Loucy (cell line): ENCODE data around the gene PRR36.

Experiments used
- H2AFZ ChIP-seq: fragments of 200-600 bp; sonication (generic); 2 replicates; pipeline ENCODE4 v1.6.0; 2016; ENCODE audit warnings: antibody characterized with exemption, mild to moderate bottlenecking, low read length, moderate library complexity
- H3F3A ChIP-seq: fragments of 200-600 bp; 2 replicates; pipeline ENCODE4 v1.6.0; 2016; ENCODE audit warnings: antibody characterized with exemption, low read depth, mild to moderate bottlenecking
- H3K27me3 ChIP-seq: fragments of 200-600 bp; sonication (generic); 2 replicates; pipeline ENCODE4 v1.6.1; 2014; ENCODE audit warnings: low read length, mild to moderate bottlenecking; ENCODE audit not compliant: insufficient read depth, poor library complexity, severe bottlenecking
- H3K36me3 ChIP-seq: fragments of 200-600 bp; sonication (generic); 2 replicates; pipeline ENCODE4 v1.6.1; 2016; ENCODE audit warnings: low read length; ENCODE audit not compliant: insufficient read depth
- H3K4me1 ChIP-seq: fragments of 200-600 bp; sonication (generic); 2 replicates; pipeline ENCODE4 v1.5.1; 2014; ENCODE audit warnings: low read length, mild to moderate bottlenecking; ENCODE audit not compliant: insufficient read depth, poor library complexity, severe bottlenecking
- H3K4me2 ChIP-seq: fragments of 200-600 bp; sonication (generic); 2 replicates; pipeline ENCODE4 v1.6.0; 2014; ENCODE audit warnings: antibody characterized with exemption, low read length, low read depth, mild to moderate bottlenecking; ENCODE audit not compliant: poor library complexity, severe bottlenecking
- H3K4me3 ChIP-seq: fragments of 200-600 bp; sonication (generic); 2 replicates; pipeline ENCODE4 v1.5.1; 2014; ENCODE audit warnings: low read length, mild to moderate bottlenecking, mixed read lengths; ENCODE audit not compliant: poor library complexity, severe bottlenecking
- H3K79me2 ChIP-seq: fragments of 200-600 bp; sonication (generic); 2 replicates; pipeline ENCODE4 v1.6.1; 2014; ENCODE audit warnings: low read length; ENCODE audit not compliant: insufficient read depth
- H3K9ac ChIP-seq: fragments of 200-600 bp; sonication (generic); 2 replicates; pipeline ENCODE4 v1.6.0; 2014; ENCODE audit warnings: mild to moderate bottlenecking, low read depth, low read length, moderate library complexity; ENCODE audit not compliant: poor library complexity, severe bottlenecking
- H3K9me2 ChIP-seq: fragments of 200-600 bp; sonication (generic); replicated peaks from 2 replicates; pipeline ENCODE4 v1.6.1; 2016; ENCODE audit warnings: low read depth, low read length, mixed read lengths
- H3K9me3 ChIP-seq: fragments of 200-600 bp; sonication (generic); 2 replicates; pipeline ENCODE4 v1.6.1; 2014; ENCODE audit warnings: mild to moderate bottlenecking, antibody characterized with exemption, low read length, low read depth; ENCODE audit not compliant: insufficient read depth
- H4K20me1 ChIP-seq: fragments of 200-600 bp; sonication (generic); 2 replicates; pipeline ENCODE4 v1.6.0; 2014; ENCODE audit warnings: antibody characterized with exemption, low read length, mild to moderate bottlenecking; ENCODE audit not compliant: insufficient read depth, poor library complexity, severe bottlenecking
- CTCF ChIP-seq: fragments of 200-600 bp; sonication (generic); conservative IDR thresholded peaks from 2 replicates; pipeline ENCODE4 v1.5.1; 2014; ENCODE audit warnings: mild to moderate bottlenecking, antibody characterized with exemption, low read length
- EZH2phosphoT487 ChIP-seq: fragments of 200-600 bp; IDR thresholded peaks from 2 replicates; pipeline ENCODE4 v1.6.1; 2018; ENCODE audit warnings: antibody characterized with exemption, mild to moderate bottlenecking, moderate library complexity, borderline replicate concordance

Gene PRR36

GRCh38 chr19:7847664-7848063, 26.5 kb downstream of the PRR36 start:
- H3K27me3 ChIP-seq = no peaks in the 10 kb centered on the region
- H3K9ac ChIP-seq = no peak overlapping the region
- no peaks in the 10 kb centered on the region for H4K20me1 ChIP-seq
- H3K4me1 ChIP-seq = no peaks in the 10 kb centered on the region
- H3K9me2 ChIP-seq = no peaks in the 10 kb centered on the region
- no peaks in the 10 kb centered on the region for H3K9me3 ChIP-seq
- TF ChIP-seq CTCF = no peak
- no peak for TF ChIP-seq EZH2phosphoT487
- no peak overlapping the region for H3K4me3 ChIP-seq
- no peak overlapping the region for H2AFZ ChIP-seq
- H3K79me2 ChIP-seq = no peaks in the 10 kb centered on the region
- H3K36me3 ChIP-seq = no peaks in the 10 kb centered on the region
- no peaks in the 10 kb centered on the region for H3F3A ChIP-seq
- no peak overlapping the region for H3K4me2 ChIP-seq

- TF ChIP-seq CTCF (no peak), EZH2phosphoT487 (no peak)
- no peaks in the 10 kb centered on the region for H3K9me3 ChIP-seq
- no peak overlapping the region for H2AFZ ChIP-seq
- no peaks in the 10 kb centered on the region for H3K9me2 ChIP-seq
- H3K4me3 ChIP-seq = no peak overlapping the region
- H3K27me3 ChIP-seq = no peaks in the 10 kb centered on the region
- no peak overlapping the region for H3K9ac ChIP-seq
- H3K79me2 ChIP-seq = no peaks in the 10 kb centered on the region
- H3K36me3 ChIP-seq = no peaks in the 10 kb centered on the region
- no peaks in the 10 kb centered on the region for H3F3A ChIP-seq
- H3K4me1 ChIP-seq = no peaks in the 10 kb centered on the region
- no peaks in the 10 kb centered on the region for H4K20me1 ChIP-seq
- no peak overlapping the region for H3K4me2 ChIP-seq
Observed at GRCh38 chr19:7846155-7846646, 28.0 kb downstream of the PRR36 start.

GRCh38 chr19:7845390-7846154, 28.6 kb downstream of the PRR36 start:
- H3F3A ChIP-seq = no peaks in the 10 kb centered on the region
- H3K9me3 ChIP-seq = no peaks in the 10 kb centered on the region
- no peaks in the 10 kb centered on the region for H3K27me3 ChIP-seq
- H3K9ac ChIP-seq = no peak overlapping the region
- H3K9me2 ChIP-seq = no peaks in the 10 kb centered on the region
- no peak for TF ChIP-seq CTCF
- TF ChIP-seq EZH2phosphoT487 = no peak
- no peaks in the 10 kb centered on the region for H3K79me2 ChIP-seq
- no peaks in the 10 kb centered on the region for H4K20me1 ChIP-seq
- H3K4me1 ChIP-seq = no peaks in the 10 kb centered on the region
- H3K4me3 ChIP-seq = no peak overlapping the region
- no peak overlapping the region for H3K4me2 ChIP-seq
- no peaks in the 10 kb centered on the region for H3K36me3 ChIP-seq
- no peak overlapping the region for H2AFZ ChIP-seq
